B cell (primary cell): ENCODE results near the gene CTDSPL. TPM values are rescaled to one million over a fixed set of nuclear protein-coding genes. Genes with fewer than 3 reads are reported as not detected.

ENCODE experiments used
- ATAC-seq: fragments of 200-7000 bp; cut with Tn5 transposase; one replicate; pipeline ENCODE4 v1.10.0; 2021; ENCODE audit warnings: low read depth, mild to moderate bottlenecking, moderate number of reproducible peaks, moderate library complexity
- CTCF ChIA-PET: fragments of 350-600 bp; sonication (Branson Sonifier 250); formaldehyde crosslinking; loops from one replicate; lab custom pipeline; 2021; ENCODE audit warnings: antibody characterized with exemption, inconsistent platforms; lab: Charles Lee
- POLR2A ChIA-PET: fragments of 350-600 bp; sonication (Branson Sonifier 250); formaldehyde crosslinking; loops from one replicate; lab custom pipeline; 2021; ENCODE audit warnings: antibody characterized with exemption; lab: Charles Lee
- DNase-seq: peaks from one replicate; pipeline ENCODE4 v3.0.0; 2013
- H2AFZ ChIP-seq: 2 replicates; pipeline ENCODE4 v1.6.1; 2012; ENCODE audit warnings: mild to moderate bottlenecking, low read depth, low read length; ENCODE audit not compliant: insufficient read depth, poor library complexity, severe bottlenecking
- H3K27ac ChIP-seq, 2 donors: 1 replicate in 1 of 2; 2 replicates in 1 of 2; pipeline ENCODE4 v1.5.1; 2012 to 2013; ENCODE audit warnings: low read length in 2 of 2, mild to moderate bottlenecking in 2 of 2, moderate library complexity in 1 of 2
- H3K27me3 ChIP-seq, 4 experiments: fragments of 200-600 bp in 1 of 4; sonication (generic) in 1 of 4; replicated peaks in 1 of 4; 1 replicate in 2 of 4; 2 replicates in 2 of 4; pipeline versions ENCODE4 v1.6.1 to v1.7.0; 2013 to 2016; ENCODE audit warnings: low read length in 3 of 4, mild to moderate bottlenecking in 2 of 4, mixed read lengths in 1 of 4, moderate library complexity in 1 of 4; ENCODE audit not compliant: insufficient read depth in 4 of 4, control insufficient read depth in 3 of 4; ENCODE audit errors: control extremely low read depth in 1 of 4
- H3K36me3 ChIP-seq, 2 experiments: replicated peaks in 1 of 2; 1 replicate in 1 of 2; 2 replicates in 1 of 2; pipeline versions ENCODE4 v1.6.1 to v1.7.1; 2013; ENCODE audit warnings: low read length in 1 of 2; ENCODE audit not compliant: insufficient read depth in 2 of 2, control insufficient read depth in 1 of 2; ENCODE audit errors: control extremely low read depth in 1 of 2, extremely low read depth in 1 of 2
- H3K4me1 ChIP-seq, 2 donors: fragments of 200-600 bp in 1 of 2; sonication (generic) in 1 of 2; 1 replicate in 1 of 2; 2 replicates in 1 of 2; pipeline versions ENCODE4 v1.5.1 to v1.6.1; 2013 to 2017; ENCODE audit warnings: low read length in 2 of 2; ENCODE audit not compliant: control insufficient read depth in 2 of 2, insufficient read depth in 2 of 2
- H3K4me2 ChIP-seq: replicated peaks from 2 replicates; pipeline ENCODE3; 2012; ENCODE audit warnings: mild to moderate bottlenecking, low read depth, low read length; ENCODE audit not compliant: poor library complexity, severe bottlenecking
- H3K4me3 ChIP-seq, 5 experiments: fragments of 200-600 bp in 1 of 5; sonication (generic) in 1 of 5; 1 replicate in 3 of 5; 2 replicates in 2 of 5; pipeline versions ENCODE4 v1.5.1 to v1.7.0; 2011 to 2016; ENCODE audit warnings: low read length in 4 of 5, mild to moderate bottlenecking in 4 of 5, low read depth in 2 of 5, control low read depth in 1 of 5, moderate library complexity in 1 of 5; ENCODE audit not compliant: insufficient read depth in 1 of 5; ENCODE audit errors: control extremely low read depth in 1 of 5, extremely low read depth in 1 of 5
- H3K79me2 ChIP-seq: fragments of 200-600 bp; sonication (generic); one replicate; pipeline ENCODE4 v1.6.0; 2016; ENCODE audit warnings: low read length; ENCODE audit not compliant: control insufficient read depth, insufficient read depth
- H3K9ac ChIP-seq: fragments of 200-600 bp; sonication (generic); 2 replicates; pipeline ENCODE4 v1.6.1; 2017; ENCODE audit warnings: mild to moderate bottlenecking, low read length, moderate library complexity
- H3K9me3 ChIP-seq, 3 donors: one replicate each; pipeline versions ENCODE4 v1.6.1 to v1.7.1; 2013; ENCODE audit warnings: low read length in 2 of 3; ENCODE audit not compliant: control insufficient read depth in 2 of 3, insufficient read depth in 1 of 3; ENCODE audit errors: control extremely low read depth in 1 of 3
- H4K20me1 ChIP-seq: 2 replicates; pipeline ENCODE4 v1.6.0; 2012; ENCODE audit warnings: mild to moderate bottlenecking, low read length; ENCODE audit not compliant: insufficient read depth, control insufficient read depth, poor library complexity, severe bottlenecking
- H3K27ac Mint-ChIP-seq: one replicate; pipeline ENCODE4 v1.8.0; 2021; ENCODE audit warnings: mixed read lengths
- H3K27me3 Mint-ChIP-seq: one replicate; pipeline ENCODE4 v1.8.0; 2021; ENCODE audit warnings: mixed read lengths
- H3K4me1 Mint-ChIP-seq: one replicate; pipeline ENCODE4 v1.8.0; 2021; ENCODE audit warnings: mixed read lengths
- H3K4me3 Mint-ChIP-seq: one replicate; pipeline ENCODE4 v1.8.0; 2021; ENCODE audit warnings: mixed read lengths
- H3K9me3 Mint-ChIP-seq: one replicate; pipeline ENCODE4 v1.8.0; 2022; ENCODE audit warnings: mixed read lengths; ENCODE audit not compliant: insufficient read depth
- EZH2 ChIP-seq: IDR thresholded peaks from 2 replicates; pipeline ENCODE4 v1.6.1; 2012; ENCODE audit warnings: borderline replicate concordance, low read depth, mild to moderate bottlenecking, moderate library complexity, low read length; ENCODE audit not compliant: insufficient read depth, poor library complexity, severe bottlenecking
- WGBS: methylation state at CpG from one replicate; pipeline ENCODE4 v1.1.5; 2013; ENCODE audit warnings: missing lambda C conversion rate; ENCODE audit not compliant: insufficient coverage; 5-methylcytosine and 5-hydroxymethylcytosine counted together
- intact Hi-C: fragments of 100-400 bp; cut with micrococcal nuclease; formaldehyde crosslinking; loops from one replicate; pipeline ENCODE4 v1.10.0; 2022
- polyA plus RNA-seq: library from polyadenylated mRNA; depleted of rRNA; stranded (reverse); fragments of >200 nt; gene quantifications from 2 replicates; pipeline ENCODE4 v1.2.3, GENCODE V29; 2012
- total RNA-seq, 2 donors: library from RNA; stranded (reverse); fragments of 120-200 nt in 1 of 2; gene quantifications; 1 replicate in 1 of 2; 2 replicates in 1 of 2; pipeline versions ENCODE4 v1.2.3 to v1.2.4, GENCODE V29; 2013 to 2022
- TF ChIP-seq, protein P1 (sequence below): fragments of 200-600 bp; IDR thresholded peaks from one replicate; pipeline ENCODE4 v1.8.0; 2022; ENCODE audit warnings: antibody characterized with exemption, mild to moderate bottlenecking

The CTDSPL gene
- total and polyA plus RNA-seq, 2 donors (not counting 1 experiment from before 2014, with no cell fraction given): not detected

DNA sequence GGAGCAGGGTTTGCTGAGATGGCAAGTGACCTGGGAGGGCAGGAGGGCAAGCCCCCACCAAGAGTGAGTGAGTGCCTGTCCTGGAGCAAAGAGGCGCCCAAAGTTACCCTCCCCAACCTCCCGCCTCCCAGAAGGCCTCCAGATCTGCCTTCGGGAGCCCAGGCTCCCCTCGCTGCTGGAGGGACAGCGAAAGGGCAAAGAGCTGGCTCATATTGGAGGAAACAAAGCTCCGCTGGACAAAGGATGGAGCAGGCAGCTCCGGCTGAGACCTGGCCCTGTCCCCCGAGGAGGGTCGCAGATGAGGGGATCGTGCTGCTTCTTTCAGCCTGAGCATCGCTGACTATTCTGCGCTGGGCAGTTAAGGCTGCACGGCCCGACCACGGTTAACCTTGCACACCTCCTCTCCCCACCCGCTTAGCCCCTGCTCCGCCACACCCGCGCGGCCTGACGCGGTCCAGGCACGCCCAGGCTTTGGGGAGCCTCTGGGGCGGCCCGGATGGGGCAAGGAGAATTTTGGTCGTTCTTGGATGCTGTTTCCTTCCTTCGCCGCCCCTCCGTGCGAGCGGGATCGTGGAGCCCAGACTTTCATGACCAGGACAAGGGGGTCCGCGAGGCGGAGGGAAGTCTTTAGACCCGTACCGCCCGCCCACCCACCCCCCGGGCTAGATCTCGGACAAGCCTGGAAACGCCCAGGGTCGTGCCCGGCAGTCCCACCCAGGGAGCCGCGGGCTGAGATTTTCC is 167.1 kb downstream of the CTDSPL start:
- H3K36me3 ChIP-seq: no peaks in the 10 kb centered on the region
- H2AFZ ChIP-seq: no peak overlapping the region
- ATAC-seq: no peak
- Mint-ChIP-seq H3K4me1 (peaks cover 30% of the 10 kb centered on the region), H3K27me3 (peaks cover 38% of the 10 kb centered on the region), H3K9me3 (no peaks in the 10 kb centered on the region), H3K4me3 (peak overlapping the region; percentile 69), H3K27ac (peak overlapping the region; percentile 6)
- WGBS: 39% methylated on average over 35 of the region's 45 CpGs
- no peaks in the 10 kb centered on the region for H4K20me1 ChIP-seq
- H3K4me1 ChIP-seq: peaks cover 26 to 39% of the 10 kb centered on the region in 2 donors
- CTCF ChIA-PET: interaction anchor here (2.0 to 2.4 kb wide), 2 partner anchors 10 to 32 kb away, joined by 7 to 8 read pairs; partner anchors contain the start of gene DLEC1
- no peaks in the 10 kb centered on the region for H3K79me2 ChIP-seq
- H3K4me2 ChIP-seq: peak overlapping the region; percentile 88
- intact Hi-C loops: no loop called here
- TF ChIP-seq EZH2: no peak
- TF ChIP-seq, protein P1, sequence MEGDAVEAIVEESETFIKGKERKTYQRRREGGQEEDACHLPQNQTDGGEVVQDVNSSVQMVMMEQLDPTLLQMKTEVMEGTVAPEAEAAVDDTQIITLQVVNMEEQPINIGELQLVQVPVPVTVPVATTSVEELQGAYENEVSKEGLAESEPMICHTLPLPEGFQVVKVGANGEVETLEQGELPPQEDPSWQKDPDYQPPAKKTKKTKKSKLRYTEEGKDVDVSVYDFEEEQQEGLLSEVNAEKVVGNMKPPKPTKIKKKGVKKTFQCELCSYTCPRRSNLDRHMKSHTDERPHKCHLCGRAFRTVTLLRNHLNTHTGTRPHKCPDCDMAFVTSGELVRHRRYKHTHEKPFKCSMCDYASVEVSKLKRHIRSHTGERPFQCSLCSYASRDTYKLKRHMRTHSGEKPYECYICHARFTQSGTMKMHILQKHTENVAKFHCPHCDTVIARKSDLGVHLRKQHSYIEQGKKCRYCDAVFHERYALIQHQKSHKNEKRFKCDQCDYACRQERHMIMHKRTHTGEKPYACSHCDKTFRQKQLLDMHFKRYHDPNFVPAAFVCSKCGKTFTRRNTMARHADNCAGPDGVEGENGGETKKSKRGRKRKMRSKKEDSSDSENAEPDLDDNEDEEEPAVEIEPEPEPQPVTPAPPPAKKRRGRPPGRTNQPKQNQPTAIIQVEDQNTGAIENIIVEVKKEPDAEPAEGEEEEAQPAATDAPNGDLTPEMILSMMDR: no peak
- H3K27ac ChIP-seq: no peak overlapping the region
- peaks cover 0 to 19% (median 0%) of the 10 kb centered on the region in 3 donors for H3K9me3 ChIP-seq
- POLR2A ChIA-PET: interaction anchor here (1.2 kb wide), 1 partner anchor 10 kb away, joined by 4 read pairs; the partner anchor contains the start of gene DLEC1
- peak overlapping the region; percentile 56 for H3K9ac ChIP-seq
- H3K27me3 ChIP-seq: peaks cover 0 to 56% (median 20%) of the 10 kb centered on the region in 4 experiments
- H3K4me3 ChIP-seq: peak overlapping the region in 4 of 5 experiments; percentile 37 to 56 (median 50)
- no peak for DNase-seq
